Activated B cell treated with CpG ODN at 0.5 μM for 24 hours (primary cell): ENCODE results near the gene C6orf163. TPM values are rescaled to one million over a fixed set of nuclear protein-coding genes. Genes with fewer than 3 reads are reported as not detected.

ENCODE experiments used
- ATAC-seq: fragments of 200-7000 bp; cut with Tn5 transposase; one replicate; pipeline ENCODE4 v1.10.0; 2021; ENCODE audit warnings: low read depth, mild to moderate bottlenecking, moderate library complexity
- CTCF ChIA-PET: fragments of 350-600 bp; sonication (Branson Sonifier 250); formaldehyde crosslinking; loops from one replicate; lab custom pipeline; 2021; ENCODE audit warnings: antibody characterized with exemption; lab: Charles Lee
- POLR2A ChIA-PET: fragments of 350-600 bp; sonication (Branson Sonifier 250); formaldehyde crosslinking; loops from one replicate; lab custom pipeline; 2021; ENCODE audit warnings: antibody characterized with exemption; lab: Charles Lee
- DNase-seq: peaks from one replicate; pipeline ENCODE4 v3.0.0; 2022
- H3K27ac Mint-ChIP-seq: one replicate; pipeline ENCODE4 v1.8.0; 2020; ENCODE audit warnings: mixed read lengths
- H3K27me3 Mint-ChIP-seq: one replicate; pipeline ENCODE4 v1.8.0; 2021; ENCODE audit warnings: mixed read lengths
- H3K36me3 Mint-ChIP-seq: one replicate; pipeline ENCODE4 v1.8.0; 2021; ENCODE audit warnings: low read depth, mixed read lengths
- H3K4me1 Mint-ChIP-seq: one replicate; pipeline ENCODE4 v1.8.0; 2021; ENCODE audit warnings: mixed read lengths
- H3K4me3 Mint-ChIP-seq: one replicate; pipeline ENCODE4 v1.8.0; 2020; ENCODE audit warnings: mild to moderate bottlenecking, mixed read lengths
- H3K9me3 Mint-ChIP-seq: one replicate; pipeline ENCODE4 v1.8.0; 2020; ENCODE audit warnings: mixed read lengths
- CTCF ChIP-seq: fragments of 200-600 bp; IDR thresholded peaks from one replicate; pipeline ENCODE4 v1.8.0; 2022; ENCODE audit warnings: antibody characterized with exemption, mild to moderate bottlenecking
- intact Hi-C: fragments of 100-400 bp; cut with micrococcal nuclease; formaldehyde crosslinking; loops from one replicate; pipeline ENCODE4 v1.15.1; 2024
- total RNA-seq: library from RNA; stranded (reverse); gene quantifications from 2 replicates; pipeline ENCODE4 v1.2.3, GENCODE V29; 2022

Gene C6orf163
- total RNA-seq, 1 donor from 2014 or later = 6.8 TPM

- Mint-ChIP-seq H3K4me1 (peaks cover 5% of the 10 kb centered on the region), H3K36me3 (no peaks in the 10 kb centered on the region), H3K9me3 (no peaks in the 10 kb centered on the region), H3K27me3 (no peaks in the 10 kb centered on the region), H3K27ac (no peak overlapping the region), H3K4me3 (no peak overlapping the region)
- intact Hi-C loops = no loop called here
- TF ChIP-seq CTCF = no peak
- ChIA-PET POLR2A (no interaction called here), CTCF (no interaction called here)
- no peak for DNase-seq
- no peak for ATAC-seq
These were observed 50.8 kb downstream of the C6orf163 start for GRCh38 chr6:87395431-87395830.

- ChIA-PET POLR2A (no interaction called here), CTCF (no interaction called here)
- Mint-ChIP-seq H3K4me3 (no peak overlapping the region), H3K9me3 (no peaks in the 10 kb centered on the region), H3K27me3 (no peaks in the 10 kb centered on the region), H3K36me3 (no peaks in the 10 kb centered on the region), H3K27ac (no peak overlapping the region), H3K4me1 (peaks cover 5% of the 10 kb centered on the region)
- ATAC-seq (peak; percentile 73), DNase-seq (no peak)
- intact Hi-C loops = no loop called here
- TF ChIP-seq CTCF = no peak
These were observed 52.2 kb downstream of the C6orf163 start for GRCh38 chr6:87396595-87397392.

- ATAC-seq (no peak), DNase-seq (no peak)
- H3K27ac Mint-ChIP-seq = no peak overlapping the region
- H3K4me1 Mint-ChIP-seq = peaks cover 5% of the 10 kb centered on the region
- intact Hi-C loops = no loop called here
- no peak overlapping the region for H3K4me3 Mint-ChIP-seq
- no peak for TF ChIP-seq CTCF
- ChIA-PET CTCF (no interaction called here), POLR2A (interaction anchor here (0.6 kb wide), 1 partner anchor 200 kb away, joined by 3 read pairs; no protein-coding TSS in a partner anchor)
- H3K36me3 Mint-ChIP-seq = no peaks in the 10 kb centered on the region
- no peaks in the 10 kb centered on the region for H3K27me3 Mint-ChIP-seq
- H3K9me3 Mint-ChIP-seq = no peaks in the 10 kb centered on the region
These were observed 53.0 kb downstream of the C6orf163 start for GRCh38 chr6:87397656-87398055.

GRCh38 chr6:87401832-87402231 lies 57.2 kb downstream of the C6orf163 start:
- peaks cover 4% of the 10 kb centered on the region for H3K4me1 Mint-ChIP-seq
- POLR2A ChIA-PET = no interaction called here
- no peak for TF ChIP-seq CTCF
- no peaks in the 10 kb centered on the region for H3K9me3 Mint-ChIP-seq
- DNase-seq (no peak), ATAC-seq (no peak)
- CTCF ChIA-PET = interaction anchor here (2.9 kb wide), 1 partner anchor 9 kb away, joined by 11 read pairs; no protein-coding TSS in a partner anchor
- no peak overlapping the region for H3K27ac Mint-ChIP-seq
- no peaks in the 10 kb centered on the region for H3K27me3 Mint-ChIP-seq
- H3K4me3 Mint-ChIP-seq = no peak overlapping the region
- intact Hi-C loops = no loop called here
- no peaks in the 10 kb centered on the region for H3K36me3 Mint-ChIP-seq

GRCh38 chr6:87407561-87407900 lies 62.9 kb downstream of the C6orf163 start:
- TF ChIP-seq CTCF = no peak
- ChIA-PET CTCF (interaction anchor here (1.1 kb wide), 1 partner anchor 14 kb away, joined by 10 read pairs; no protein-coding TSS in a partner anchor), POLR2A (interaction anchor here (1.0 to 1.9 kb wide), 3 partner anchors 65 to 294 kb away, joined by 6 to 8 read pairs (median 7); partner anchors contain the start of genes AKIRIN2, ORC3, RARS2 and SLC35A1)
- Mint-ChIP-seq H3K4me1 (peaks cover 9% of the 10 kb centered on the region), H3K27me3 (peaks cover 8% of the 10 kb centered on the region), H3K4me3 (peak overlapping the region; percentile 87), H3K36me3 (no peaks in the 10 kb centered on the region), H3K9me3 (no peaks in the 10 kb centered on the region), H3K27ac (peak overlapping the region; percentile 79)
- intact Hi-C loops = loop anchor here (5.0 kb wide), 2 partner anchors 520 to 770 kb away; no protein-coding TSS in a partner anchor
- ATAC-seq (peak; percentile 14), DNase-seq (no peak)
